Thoracic aorta (tissue), 2 donors: ENCODE measurements around the gene B4GALNT4. TPM values are rescaled to one million over a fixed set of nuclear protein-coding genes. Genes with fewer than 3 reads are reported as not detected.

Source experiments
- ATAC-seq: fragments of 150-250 bp; one replicate; pipeline ENCODE4 v1.8.0; 2017; ENCODE audit warnings: low read depth; ENCODE audit not compliant: insufficient number of reproducible peaks, low FRiP score
- DNase-seq: peaks from one replicate; pipeline ENCODE4 v3.0.0-alpha.2; 2020; ENCODE audit warnings: low spot score
- H3K27ac ChIP-seq, 2 donors: fragments of 200-600 bp; sonication (generic); 1 replicate in 1 of 2; 2 replicates in 1 of 2; pipeline ENCODE4 v1.5.1; 2016; ENCODE audit warnings: mild to moderate bottlenecking in 2 of 2, moderate library complexity in 2 of 2
- H3K27me3 ChIP-seq: fragments of 200-600 bp; sonication (generic); replicated peaks from 2 replicates; pipeline ENCODE4 v1.6.0; 2016; ENCODE audit warnings: mild to moderate bottlenecking; ENCODE audit not compliant: insufficient read depth
- H3K36me3 ChIP-seq: fragments of 200-600 bp; sonication (generic); one replicate; pipeline ENCODE4 v1.5.1; 2016
- H3K4me1 ChIP-seq, 2 donors: fragments of 200-600 bp; sonication (generic); 1 replicate in 1 of 2; 2 replicates in 1 of 2; pipeline versions ENCODE4 v1.5.1 to v1.6.0; 2016; ENCODE audit warnings: low read depth in 2 of 2, mild to moderate bottlenecking in 1 of 2; ENCODE audit not compliant: control insufficient read depth in 1 of 2
- H3K4me3 ChIP-seq: fragments of 200-600 bp; sonication (generic); 2 replicates; pipeline ENCODE4 v1.5.1; 2016; ENCODE audit warnings: mild to moderate bottlenecking
- H3K9me3 ChIP-seq: fragments of 200-600 bp; sonication (generic); 2 replicates; pipeline ENCODE4 v1.5.1; 2016
- total RNA-seq, 2 donors: library from RNA; depleted of rRNA; stranded (reverse); fragments of >200 nt; gene quantifications; one replicate each; pipeline versions ENCODE4 v1.1.0 to v1.2.3, GENCODE V29; 2016
- TF ChIP-seq, protein P1 (sequence below): fragments of 200-600 bp; sonication (generic); IDR thresholded peaks from one replicate; pipeline ENCODE4 v1.5.1; 2019; ENCODE audit warnings: antibody characterized with exemption

The B4GALNT4 gene
- total RNA-seq, 2 donors from 2014 or later, result 0.78 to 3.7 TPM

DNA sequence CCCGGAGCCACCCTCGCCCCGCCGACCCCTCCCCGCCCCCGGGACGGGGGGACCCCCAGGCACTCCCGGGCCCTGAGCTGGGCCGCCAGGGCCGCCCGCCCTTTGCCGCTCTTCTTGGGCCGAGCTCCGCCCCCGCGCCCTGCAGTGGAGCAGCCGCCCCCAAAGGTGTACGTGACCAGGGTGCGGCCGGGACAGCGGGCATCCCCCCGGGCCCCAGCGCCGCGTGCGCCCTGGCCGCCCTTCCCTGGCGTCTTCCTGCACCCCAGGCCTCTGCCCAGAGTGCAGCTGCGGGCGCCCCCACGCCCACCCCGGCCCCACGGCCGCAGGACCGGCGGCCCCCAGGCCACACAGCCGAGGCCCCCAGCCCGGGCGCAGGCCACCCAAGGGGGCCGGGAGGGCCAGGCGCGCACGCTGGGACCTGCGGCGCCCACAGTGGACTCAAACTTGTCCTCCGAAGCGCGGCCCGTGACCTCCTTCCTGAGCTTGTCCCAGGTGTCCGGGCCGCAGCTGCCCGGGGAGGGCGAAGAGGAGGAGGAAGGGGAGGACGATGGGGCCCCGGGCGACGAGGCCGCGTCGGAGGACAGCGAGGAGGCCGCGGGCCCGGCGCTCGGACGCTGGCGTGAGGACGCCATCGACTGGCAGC is 7.4 kb downstream of the B4GALNT4 start:
- Histone ChIP-seq H3K4me3 (no peak overlapping the region), H3K27ac (no peak overlapping the region), H3K9me3 (no peaks in the 10 kb centered on the region), H3K4me1 (no peaks in the 10 kb centered on the region), H3K36me3 (no peaks in the 10 kb centered on the region), H3K27me3 (no peaks in the 10 kb centered on the region)
- no peak for DNase-seq
- ATAC-seq, result no peak
- TF ChIP-seq, protein P1, sequence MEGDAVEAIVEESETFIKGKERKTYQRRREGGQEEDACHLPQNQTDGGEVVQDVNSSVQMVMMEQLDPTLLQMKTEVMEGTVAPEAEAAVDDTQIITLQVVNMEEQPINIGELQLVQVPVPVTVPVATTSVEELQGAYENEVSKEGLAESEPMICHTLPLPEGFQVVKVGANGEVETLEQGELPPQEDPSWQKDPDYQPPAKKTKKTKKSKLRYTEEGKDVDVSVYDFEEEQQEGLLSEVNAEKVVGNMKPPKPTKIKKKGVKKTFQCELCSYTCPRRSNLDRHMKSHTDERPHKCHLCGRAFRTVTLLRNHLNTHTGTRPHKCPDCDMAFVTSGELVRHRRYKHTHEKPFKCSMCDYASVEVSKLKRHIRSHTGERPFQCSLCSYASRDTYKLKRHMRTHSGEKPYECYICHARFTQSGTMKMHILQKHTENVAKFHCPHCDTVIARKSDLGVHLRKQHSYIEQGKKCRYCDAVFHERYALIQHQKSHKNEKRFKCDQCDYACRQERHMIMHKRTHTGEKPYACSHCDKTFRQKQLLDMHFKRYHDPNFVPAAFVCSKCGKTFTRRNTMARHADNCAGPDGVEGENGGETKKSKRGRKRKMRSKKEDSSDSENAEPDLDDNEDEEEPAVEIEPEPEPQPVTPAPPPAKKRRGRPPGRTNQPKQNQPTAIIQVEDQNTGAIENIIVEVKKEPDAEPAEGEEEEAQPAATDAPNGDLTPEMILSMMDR, result no peak

DNA sequence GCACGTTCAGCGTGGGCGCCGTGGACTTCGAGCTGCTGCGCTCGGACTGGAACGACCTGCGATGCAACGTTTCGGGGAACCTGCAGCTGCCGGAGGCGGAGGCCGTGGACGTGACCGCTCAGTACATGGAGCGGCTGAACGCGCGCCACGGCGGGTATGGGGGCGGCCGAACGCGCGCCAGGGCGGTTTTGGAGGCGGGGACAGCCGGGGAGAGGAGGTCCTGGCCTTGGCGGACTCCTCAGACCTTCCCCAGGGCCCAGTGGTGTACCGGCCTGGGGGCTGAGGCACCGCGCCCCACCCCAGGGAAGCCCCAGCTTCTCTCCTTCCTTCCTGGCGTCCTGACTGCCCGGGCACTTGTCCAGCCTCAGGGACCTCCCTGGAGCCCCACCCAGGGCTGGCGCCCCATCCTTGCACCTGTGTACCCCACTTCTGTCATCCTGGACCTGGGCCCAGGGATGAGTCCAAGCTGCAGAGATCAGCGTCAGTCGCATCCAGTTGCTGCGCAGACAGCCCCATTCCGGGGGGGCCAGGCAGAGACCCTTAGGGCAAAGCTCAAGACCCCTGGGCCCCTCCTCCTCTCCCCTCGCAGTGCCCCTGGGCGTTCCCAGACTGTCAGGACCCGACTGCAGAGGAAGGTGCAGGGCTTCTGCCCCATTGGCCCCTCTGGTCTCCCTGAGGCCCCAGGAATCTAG is 8.0 kb downstream of the B4GALNT4 start:
- ATAC-seq, result no peak
- Histone ChIP-seq H3K27me3 (no peaks in the 10 kb centered on the region), H3K4me3 (no peak overlapping the region), H3K9me3 (no peaks in the 10 kb centered on the region), H3K36me3 (no peaks in the 10 kb centered on the region), H3K27ac (no peak overlapping the region), H3K4me1 (no peaks in the 10 kb centered on the region)
- no peak for DNase-seq
- TF ChIP-seq, protein P1, result no peak

DNA sequence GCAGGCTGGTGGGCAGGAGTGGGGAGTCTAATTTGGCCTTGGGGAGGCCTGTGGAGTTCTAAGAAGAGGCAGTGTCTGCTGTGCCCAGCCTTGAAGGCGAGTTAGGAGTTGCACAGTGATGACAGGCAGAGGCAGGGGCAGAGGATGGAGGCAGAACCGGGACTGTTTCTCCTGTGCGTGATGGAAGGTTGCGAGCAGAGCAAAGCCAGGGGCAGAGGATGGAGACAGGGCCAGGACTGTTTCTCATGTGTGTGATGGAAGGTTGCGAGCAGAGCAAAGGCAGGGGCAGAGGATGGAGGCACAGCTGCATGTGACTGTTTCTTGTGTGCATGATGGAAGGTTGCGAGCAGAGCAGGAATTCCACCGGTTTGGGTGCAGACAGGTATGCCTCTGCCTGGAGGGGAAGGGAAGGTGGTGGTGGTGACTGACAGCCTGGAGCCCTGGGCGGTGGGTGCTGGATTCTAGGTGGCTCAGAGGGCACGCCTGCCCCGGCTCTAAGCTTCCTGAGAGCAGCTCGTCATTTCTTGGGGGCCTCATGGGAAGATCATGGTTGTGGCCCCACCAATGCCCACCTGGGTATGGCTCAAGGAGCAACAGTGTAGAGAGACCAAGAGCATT is 8.7 kb downstream of the B4GALNT4 start:
- Histone ChIP-seq H3K36me3 (no peaks in the 10 kb centered on the region), H3K4me3 (no peak overlapping the region), H3K27me3 (no peaks in the 10 kb centered on the region), H3K9me3 (no peaks in the 10 kb centered on the region), H3K27ac (no peak overlapping the region), H3K4me1 (no peaks in the 10 kb centered on the region)
- no peak for DNase-seq
- no peak for ATAC-seq
- TF ChIP-seq, protein P1, result no peak

DNA sequence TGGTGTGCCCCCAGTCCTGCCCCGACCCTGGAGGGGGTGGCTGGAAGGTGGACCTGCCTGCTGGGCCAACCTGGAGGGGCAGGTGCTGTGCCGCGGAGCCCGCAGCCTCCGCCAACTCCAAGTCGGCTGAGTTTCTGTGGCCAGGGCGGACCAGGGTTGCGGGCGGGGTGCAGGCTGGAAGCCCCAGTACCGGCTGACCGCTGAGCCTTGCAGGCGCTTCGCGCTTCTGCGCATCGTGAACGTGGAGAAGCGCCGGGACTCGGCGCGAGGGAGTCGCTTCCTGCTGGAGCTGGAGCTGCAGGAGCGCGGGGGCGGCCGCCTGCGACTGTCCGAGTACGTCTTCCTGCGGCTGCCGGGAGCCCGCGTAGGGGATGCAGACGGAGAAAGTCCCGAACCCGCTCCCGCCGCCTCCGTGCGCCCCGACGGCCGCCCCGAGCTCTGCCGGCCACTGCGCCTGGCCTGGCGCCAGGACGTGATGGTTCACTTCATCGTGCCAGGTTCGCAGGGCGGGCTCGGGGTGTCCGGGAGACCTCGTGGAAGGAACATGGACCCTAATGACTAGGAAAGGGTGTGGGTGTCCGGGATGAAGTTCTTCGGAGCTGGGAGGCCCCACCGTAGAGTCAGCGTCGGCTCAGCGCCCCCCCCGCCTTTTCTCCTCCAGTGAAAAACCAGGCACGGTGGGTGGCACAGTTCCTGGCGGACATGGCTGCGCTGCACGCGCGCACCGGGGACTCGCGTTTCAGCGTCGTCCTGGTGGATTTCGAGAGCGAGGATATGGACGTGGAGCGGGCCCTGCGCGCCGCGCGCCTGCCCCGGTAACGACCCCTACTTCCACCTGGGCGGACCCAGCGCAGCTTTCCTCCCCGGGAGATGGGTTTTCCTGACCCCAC is 10.2 kb downstream of the B4GALNT4 start:
- Histone ChIP-seq H3K4me3 (no peak overlapping the region), H3K4me1 (no peaks in the 10 kb centered on the region), H3K36me3 (no peaks in the 10 kb centered on the region), H3K27ac (no peak overlapping the region), H3K9me3 (no peaks in the 10 kb centered on the region), H3K27me3 (no peaks in the 10 kb centered on the region)
- DNase-seq, result no peak
- TF ChIP-seq, protein P1, result no peak
- no peak for ATAC-seq

DNA sequence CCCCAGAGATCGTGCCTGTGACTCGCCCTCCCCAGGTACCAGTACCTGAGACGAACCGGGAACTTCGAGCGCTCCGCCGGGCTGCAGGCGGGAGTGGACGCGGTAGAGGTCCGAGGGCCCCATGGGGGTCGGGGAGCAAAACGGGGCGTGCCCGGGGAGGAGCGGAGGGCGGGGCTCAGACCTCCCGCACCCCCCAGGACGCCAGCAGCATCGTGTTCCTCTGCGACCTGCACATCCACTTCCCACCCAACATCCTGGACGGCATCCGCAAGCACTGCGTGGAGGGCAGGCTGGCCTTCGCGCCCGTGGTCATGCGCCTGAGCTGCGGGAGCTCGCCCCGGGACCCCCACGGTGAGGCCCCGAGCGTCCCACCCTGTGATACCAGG is 10.8 kb downstream of the B4GALNT4 start:
- no peaks in the 10 kb centered on the region for H3K4me1 ChIP-seq
- H3K4me3 ChIP-seq, result no peak overlapping the region
- no peak overlapping the region for H3K27ac ChIP-seq
- TF ChIP-seq, protein P1, result no peak
- no peak for DNase-seq
- no peaks in the 10 kb centered on the region for H3K27me3 ChIP-seq
- ATAC-seq, result no peak
- H3K36me3 ChIP-seq, result no peaks in the 10 kb centered on the region
- no peaks in the 10 kb centered on the region for H3K9me3 ChIP-seq
